HG03135 (cell line): ENCODE data around the gene ADAMTS18.
"Not testable (repeated sequence)": the region's sequence is repeated elsewhere in the genome, so short reads cannot be mapped to it uniquely, and the experiment has no call there.

Experiments
- ATAC-seq: cut with Tn5 transposase; IDR thresholded peaks from one replicate; pipeline ENCODE4 v1.9.1; 2021; ENCODE audit warnings: mild to moderate bottlenecking, moderate library complexity; ENCODE audit not compliant: unreplicated experiment

The ADAMTS18 gene

GRCh38 chr16:77290451-77291115, 144.3 kb downstream of the ADAMTS18 start:
- no peak for ATAC-seq

- ATAC-seq: no peak
Observed at GRCh38 chr16:77289331-77289809, 145.5 kb downstream of the ADAMTS18 start.

GRCh38 chr16:77288222-77288621, 146.6 kb downstream of the ADAMTS18 start:
- no peak for ATAC-seq

- no peak for ATAC-seq
Observed at GRCh38 chr16:77285676-77286075, 149.2 kb downstream of the ADAMTS18 start.

- ATAC-seq: no peak
Observed at GRCh38 chr16:77282345-77282744, 152.5 kb downstream of the ADAMTS18 start.

GRCh38 chr16:77279316-77279715, 155.5 kb downstream of the ADAMTS18 start:
- not testable (repeated sequence) for ATAC-seq

GRCh38 chr16:77277571-77277970, 157.3 kb downstream of the ADAMTS18 start:
- ATAC-seq: no peak

GRCh38 chr16:77277141-77277540, 157.7 kb downstream of the ADAMTS18 start:
- no peak for ATAC-seq

GRCh38 chr16:77276661-77277060, 158.2 kb downstream of the ADAMTS18 start:
- no peak for ATAC-seq

GRCh38 chr16:77275303-77275702, 159.5 kb downstream of the ADAMTS18 start:
- ATAC-seq: not testable (repeated sequence)

- no peak for ATAC-seq
Observed at GRCh38 chr16:77273815-77274214, 161.0 kb downstream of the ADAMTS18 start.

- ATAC-seq: no peak
Observed at GRCh38 chr16:77271532-77272426, 163.1 kb downstream of the ADAMTS18 start.

GRCh38 chr16:77266185-77266584, 168.6 kb downstream of the ADAMTS18 start:
- not testable (repeated sequence) for ATAC-seq

GRCh38 chr16:77262971-77263370, 171.9 kb downstream of the ADAMTS18 start:
- ATAC-seq: no peak

- no peak for ATAC-seq
Observed at GRCh38 chr16:77250400-77250799, 184.4 kb downstream of the ADAMTS18 start.

GRCh38 chr16:77246150-77246549, 188.7 kb downstream of the ADAMTS18 start:
- no peak for ATAC-seq

GRCh38 chr16:77242471-77242870, 192.4 kb downstream of the ADAMTS18 start:
- not testable (repeated sequence) for ATAC-seq

GRCh38 chr16:77238593-77238992, 196.2 kb downstream of the ADAMTS18 start:
- no peak for ATAC-seq

- ATAC-seq: peak; percentile 97
Observed at GRCh38 chr16:77236063-77236511, 198.7 kb downstream of the ADAMTS18 start.

- no peak for ATAC-seq
Observed at GRCh38 chr16:77234611-77235010, 200.2 kb downstream of the ADAMTS18 start.

GRCh38 chr16:77233799-77234519, 200.9 kb downstream of the ADAMTS18 start:
- ATAC-seq: no peak
